ENCODE measurements around the gene ADK.
A peak's percentile ranks its signal among the peaks of the same experiment; 100 is the strongest.

The ADK gene

GRCh38 chr10:74598891-74599566, 448.0 kb downstream of the ADK start:
- H3K4me2 ChIP-seq (ENCODE audit: low read length) = peak overlapping the region; percentile 73
- H3K9ac ChIP-seq = no peak overlapping the region
- peak overlapping the region; percentile 47 for H3K4me3 ChIP-seq (ENCODE audit: low read depth, low read length)
- no peaks in the 10 kb centered on the region for H3K9me3 ChIP-seq (ENCODE audit: control insufficient read depth, low read length)
- no peaks in the 10 kb centered on the region for H3K79me2 ChIP-seq
- peaks cover 14% of the 10 kb centered on the region for H3K4me1 ChIP-seq
- TF ChIP-seq, protein P1, sequence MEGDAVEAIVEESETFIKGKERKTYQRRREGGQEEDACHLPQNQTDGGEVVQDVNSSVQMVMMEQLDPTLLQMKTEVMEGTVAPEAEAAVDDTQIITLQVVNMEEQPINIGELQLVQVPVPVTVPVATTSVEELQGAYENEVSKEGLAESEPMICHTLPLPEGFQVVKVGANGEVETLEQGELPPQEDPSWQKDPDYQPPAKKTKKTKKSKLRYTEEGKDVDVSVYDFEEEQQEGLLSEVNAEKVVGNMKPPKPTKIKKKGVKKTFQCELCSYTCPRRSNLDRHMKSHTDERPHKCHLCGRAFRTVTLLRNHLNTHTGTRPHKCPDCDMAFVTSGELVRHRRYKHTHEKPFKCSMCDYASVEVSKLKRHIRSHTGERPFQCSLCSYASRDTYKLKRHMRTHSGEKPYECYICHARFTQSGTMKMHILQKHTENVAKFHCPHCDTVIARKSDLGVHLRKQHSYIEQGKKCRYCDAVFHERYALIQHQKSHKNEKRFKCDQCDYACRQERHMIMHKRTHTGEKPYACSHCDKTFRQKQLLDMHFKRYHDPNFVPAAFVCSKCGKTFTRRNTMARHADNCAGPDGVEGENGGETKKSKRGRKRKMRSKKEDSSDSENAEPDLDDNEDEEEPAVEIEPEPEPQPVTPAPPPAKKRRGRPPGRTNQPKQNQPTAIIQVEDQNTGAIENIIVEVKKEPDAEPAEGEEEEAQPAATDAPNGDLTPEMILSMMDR (IDR thresholded peaks at IDR 0.05) = no peak
- H3K27ac ChIP-seq = peak overlapping the region; percentile 90
- no peaks in the 10 kb centered on the region for H3K27me3 ChIP-seq (ENCODE audit: control insufficient read depth, insufficient read depth, low read length)
- peak overlapping the region; percentile 79 for H2AFZ ChIP-seq
- H3K36me3 ChIP-seq (ENCODE audit: control insufficient read depth, insufficient read depth, low read length) = no peaks in the 10 kb centered on the region

GRCh38 chr10:74599672-74600071, 448.7 kb downstream of the ADK start:
- no peak overlapping the region for H3K4me3 ChIP-seq (ENCODE audit: low read depth, low read length)
- no peaks in the 10 kb centered on the region for H3K79me2 ChIP-seq
- H3K4me1 ChIP-seq = peaks cover 14% of the 10 kb centered on the region
- H3K9ac ChIP-seq = no peak overlapping the region
- H3K27ac ChIP-seq = peak overlapping the region; percentile 90
- H3K36me3 ChIP-seq (ENCODE audit: control insufficient read depth, insufficient read depth, low read length) = no peaks in the 10 kb centered on the region
- H3K9me3 ChIP-seq (ENCODE audit: control insufficient read depth, low read length) = no peaks in the 10 kb centered on the region
- H3K27me3 ChIP-seq (ENCODE audit: control insufficient read depth, insufficient read depth, low read length) = no peaks in the 10 kb centered on the region
- TF ChIP-seq, protein P1 (IDR thresholded peaks at IDR 0.05) = no peak
- H3K4me2 ChIP-seq (ENCODE audit: low read length) = no peak overlapping the region
- H2AFZ ChIP-seq = peak overlapping the region; percentile 79

DNA sequence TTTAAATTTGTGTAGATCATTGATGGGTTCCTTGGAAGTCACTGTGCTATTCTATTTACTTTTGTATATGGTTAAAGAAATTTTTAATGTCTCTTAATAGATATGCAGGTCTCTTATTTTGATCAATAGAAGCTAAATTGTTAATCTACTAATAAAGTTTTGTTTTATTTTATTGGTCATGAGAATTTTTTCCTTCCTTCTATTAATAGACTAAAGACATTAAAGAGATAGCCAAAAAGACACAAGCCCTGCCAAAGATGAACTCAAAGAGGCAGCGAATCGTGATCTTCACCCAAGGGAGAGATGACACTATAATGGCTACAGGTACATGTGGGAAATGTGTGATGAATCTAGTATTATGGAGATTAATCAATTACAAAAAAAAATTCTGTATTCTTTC, 449.1 kb downstream of the ADK start:
- no peaks in the 10 kb centered on the region for H3K79me2 ChIP-seq
- no peaks in the 10 kb centered on the region for H3K36me3 ChIP-seq (ENCODE audit: control insufficient read depth, insufficient read depth, low read length)
- H3K27me3 ChIP-seq (ENCODE audit: control insufficient read depth, insufficient read depth, low read length) = no peaks in the 10 kb centered on the region
- TF ChIP-seq, protein P1 (IDR thresholded peaks at IDR 0.05) = no peak
- no peak overlapping the region for H3K27ac ChIP-seq
- H2AFZ ChIP-seq = no peak overlapping the region
- no peak overlapping the region for H3K4me2 ChIP-seq (ENCODE audit: low read length)
- H3K4me1 ChIP-seq = peaks cover 14% of the 10 kb centered on the region
- H3K9ac ChIP-seq = no peak overlapping the region
- no peaks in the 10 kb centered on the region for H3K9me3 ChIP-seq (ENCODE audit: control insufficient read depth, low read length)
- H3K4me3 ChIP-seq (ENCODE audit: low read depth, low read length) = no peak overlapping the region

GRCh38 chr10:74602576-74602975, 451.6 kb downstream of the ADK start:
- Histone ChIP-seq H2AFZ (no peak overlapping the region), H3K9ac (no peak overlapping the region), H3K36me3 (ENCODE audit: control insufficient read depth, insufficient read depth, low read length) (no peaks in the 10 kb centered on the region), H3K27me3 (ENCODE audit: control insufficient read depth, insufficient read depth, low read length) (no peaks in the 10 kb centered on the region), H3K27ac (no peak overlapping the region), H3K4me2 (ENCODE audit: low read length) (no peak overlapping the region), H3K4me3 (ENCODE audit: low read depth, low read length) (no peak overlapping the region), H3K79me2 (peaks cover 3% of the 10 kb centered on the region), H3K4me1 (peaks cover 14% of the 10 kb centered on the region), H3K9me3 (ENCODE audit: control insufficient read depth, low read length) (no peaks in the 10 kb centered on the region)
- TF ChIP-seq, protein P1 (IDR thresholded peaks at IDR 0.05) = no peak

- Histone ChIP-seq H3K27me3 (ENCODE audit: control insufficient read depth, insufficient read depth, low read length) (no peaks in the 10 kb centered on the region), H3K27ac (no peak overlapping the region), H3K4me1 (no peaks in the 10 kb centered on the region), H3K9ac (no peak overlapping the region), H3K4me3 (ENCODE audit: low read depth, low read length) (no peak overlapping the region), H3K36me3 (ENCODE audit: control insufficient read depth, insufficient read depth, low read length) (no peaks in the 10 kb centered on the region), H3K9me3 (ENCODE audit: control insufficient read depth, low read length) (no peaks in the 10 kb centered on the region), H3K4me2 (ENCODE audit: low read length) (no peak overlapping the region), H2AFZ (no peak overlapping the region), H3K79me2 (peaks cover 3% of the 10 kb centered on the region)
- TF ChIP-seq, protein P1 (IDR thresholded peaks at IDR 0.05) = no peak
Measured at GRCh38 chr10:74610299-74610698, 459.3 kb downstream of the ADK start.

Data from parathyroid adenoma (tissue), 2 donors.